ENCODE data around the gene RELN.
A peak's percentile ranks its signal among the peaks of the same experiment; 100 is the strongest.

The RELN gene

DNA sequence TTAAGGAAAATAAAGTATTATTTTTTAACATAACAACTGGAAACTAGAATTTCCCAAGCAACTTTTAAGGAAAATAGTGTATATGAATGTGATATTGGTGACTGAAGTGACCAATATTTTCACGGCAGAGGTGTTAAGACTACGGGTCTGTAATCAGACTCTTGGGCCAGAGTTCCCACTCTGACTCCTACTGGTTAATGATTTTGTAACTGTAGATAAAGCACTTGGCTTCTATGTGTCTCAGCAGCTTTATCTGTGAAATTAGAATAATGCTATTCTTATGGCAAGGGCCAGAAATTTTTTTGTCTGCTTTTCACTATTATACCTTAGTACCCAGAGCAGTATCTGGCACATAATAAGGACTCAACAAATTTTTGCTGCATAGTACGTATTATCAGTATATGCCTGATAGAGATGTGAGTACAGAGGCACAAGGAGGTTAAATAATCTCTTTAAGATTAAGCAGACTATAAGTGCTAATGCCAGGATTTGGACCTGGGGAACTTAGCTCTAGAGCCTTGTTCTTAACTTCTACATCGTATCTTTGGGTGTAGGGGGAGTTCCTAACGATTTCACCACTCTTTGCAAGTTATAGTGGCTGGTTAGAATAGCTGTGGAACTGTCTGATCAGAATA lies 357.3 kb downstream of the RELN start:
- Histone ChIP-seq H3K27ac (ENCODE audit: insufficient read depth in 1 of 2, low read depth in 1 of 2, low read length in 2 of 2, poor library complexity in 1 of 2, severe bottlenecking in 2 of 2) (no peak overlapping the region), H3K27me3 (replicated peaks in 2 of 5; ENCODE audit: control insufficient read depth in 4 of 5, insufficient read depth in 5 of 5, low read length in 4 of 5) (peaks cover 0 to 4% (median 0%) of the 10 kb centered on the region in 5 experiments), H3K9me3 (ENCODE audit: control extremely low read depth in 1 of 5, control insufficient read depth in 4 of 5, insufficient read depth in 2 of 5, low read depth in 1 of 5, low read length in 4 of 5) (no peaks in the 10 kb centered on the region), H3K4me1 (ENCODE audit: control extremely low read depth in 1 of 4, control insufficient read depth in 4 of 4, insufficient read depth in 4 of 4, low read length in 3 of 4) (no peaks in the 10 kb centered on the region), H3K4me3 (ENCODE audit: control insufficient read depth in 1 of 7, extremely low read depth in 1 of 7, insufficient read depth in 4 of 7, low read depth in 2 of 7, low read length in 6 of 7) (no peak overlapping the region), H3K36me3 (ENCODE audit: control insufficient read depth in 4 of 4, insufficient read depth in 4 of 4, low read length in 3 of 4) (no peaks in the 10 kb centered on the region)
- ChIA-PET POLR2A (no interaction called here), CTCF (no interaction called here)
- 86% methylated on average over 3 of the region's 5 CpGs for WGBS (ENCODE audit: insufficient coverage)
- no peak for DNase-seq

DNA sequence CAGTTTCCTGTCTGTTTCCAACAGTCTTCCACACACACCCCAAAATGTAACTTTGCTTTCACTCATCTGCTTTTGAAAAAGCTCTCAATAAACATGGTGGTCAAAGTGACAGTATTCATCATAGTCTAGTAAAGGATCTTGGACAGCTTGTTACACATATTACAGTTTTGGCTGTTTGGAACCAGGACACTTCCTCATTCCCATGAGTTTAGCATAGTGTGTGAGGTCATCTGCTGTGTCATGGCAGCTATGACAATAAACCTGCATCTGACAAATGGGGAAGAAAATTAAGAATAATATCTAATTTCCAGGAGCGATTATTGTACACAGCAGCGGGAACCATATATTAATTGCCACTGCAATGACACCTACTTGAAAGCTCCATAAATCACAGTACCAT lies 359.1 kb downstream of the RELN start:
- H3K36me3 ChIP-seq (ENCODE audit: control insufficient read depth in 4 of 4, insufficient read depth in 4 of 4, low read length in 3 of 4), result no peaks in the 10 kb centered on the region
- H3K9me3 ChIP-seq (ENCODE audit: control extremely low read depth in 1 of 5, control insufficient read depth in 4 of 5, insufficient read depth in 2 of 5, low read depth in 1 of 5, low read length in 4 of 5), result no peaks in the 10 kb centered on the region
- H3K27ac ChIP-seq (ENCODE audit: insufficient read depth in 1 of 2, low read depth in 1 of 2, low read length in 2 of 2, poor library complexity in 1 of 2, severe bottlenecking in 2 of 2), result no peak overlapping the region
- DNase-seq, result peak in 2 of 3 donors; percentile 6 to 27
- ChIA-PET POLR2A (no interaction called here), CTCF (no interaction called here)
- WGBS (ENCODE audit: insufficient coverage), result no CpG with 5 or more reads among the region's 2 CpGs
- H3K4me1 ChIP-seq (ENCODE audit: control extremely low read depth in 1 of 4, control insufficient read depth in 4 of 4, insufficient read depth in 4 of 4, low read length in 3 of 4), result no peaks in the 10 kb centered on the region
- H3K27me3 ChIP-seq (replicated peaks in 2 of 5; ENCODE audit: control insufficient read depth in 4 of 5, insufficient read depth in 5 of 5, low read length in 4 of 5), result peaks cover 0 to 4% (median 0%) of the 10 kb centered on the region in 5 experiments
- H3K4me3 ChIP-seq (ENCODE audit: control insufficient read depth in 1 of 7, extremely low read depth in 1 of 7, insufficient read depth in 4 of 7, low read depth in 2 of 7, low read length in 6 of 7), result no peak overlapping the region

DNA sequence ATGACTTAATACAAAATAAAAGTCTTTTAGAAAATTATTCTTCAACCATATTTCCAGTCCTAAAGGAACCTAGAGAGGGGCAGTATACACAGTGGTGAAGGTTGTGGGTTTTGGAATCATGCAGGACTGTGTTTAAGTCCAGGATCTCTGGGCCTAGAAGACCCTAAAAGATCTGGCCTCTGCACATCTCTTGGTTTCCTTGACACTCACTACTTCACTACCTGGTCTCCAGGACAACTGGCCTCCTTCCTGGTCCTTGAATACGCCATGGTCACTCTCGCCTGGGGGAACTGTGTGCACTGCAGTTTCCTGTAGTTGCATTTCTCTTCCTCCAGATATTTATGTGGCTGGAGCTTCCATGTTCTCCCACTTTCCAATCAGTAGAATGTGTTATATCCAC lies 360.7 kb downstream of the RELN start:
- Histone ChIP-seq H3K4me3 (ENCODE audit: control insufficient read depth in 1 of 7, extremely low read depth in 1 of 7, insufficient read depth in 4 of 7, low read depth in 2 of 7, low read length in 6 of 7) (no peak overlapping the region), H3K27ac (ENCODE audit: insufficient read depth in 1 of 2, low read depth in 1 of 2, low read length in 2 of 2, poor library complexity in 1 of 2, severe bottlenecking in 2 of 2) (no peak overlapping the region), H3K27me3 (replicated peaks in 2 of 5; ENCODE audit: control insufficient read depth in 4 of 5, insufficient read depth in 5 of 5, low read length in 4 of 5) (peaks cover 0 to 4% (median 0%) of the 10 kb centered on the region in 5 experiments), H3K36me3 (ENCODE audit: control insufficient read depth in 4 of 4, insufficient read depth in 4 of 4, low read length in 3 of 4) (no peaks in the 10 kb centered on the region), H3K4me1 (ENCODE audit: control extremely low read depth in 1 of 4, control insufficient read depth in 4 of 4, insufficient read depth in 4 of 4, low read length in 3 of 4) (no peaks in the 10 kb centered on the region), H3K9me3 (ENCODE audit: control extremely low read depth in 1 of 5, control insufficient read depth in 4 of 5, insufficient read depth in 2 of 5, low read depth in 1 of 5, low read length in 4 of 5) (no peaks in the 10 kb centered on the region)
- POLR2A ChIA-PET, result no interaction called here
- WGBS (ENCODE audit: insufficient coverage), result no CpG with 5 or more reads among the region's 2 CpGs
- DNase-seq, result no peak
- CTCF ChIA-PET, result no interaction called here

DNA sequence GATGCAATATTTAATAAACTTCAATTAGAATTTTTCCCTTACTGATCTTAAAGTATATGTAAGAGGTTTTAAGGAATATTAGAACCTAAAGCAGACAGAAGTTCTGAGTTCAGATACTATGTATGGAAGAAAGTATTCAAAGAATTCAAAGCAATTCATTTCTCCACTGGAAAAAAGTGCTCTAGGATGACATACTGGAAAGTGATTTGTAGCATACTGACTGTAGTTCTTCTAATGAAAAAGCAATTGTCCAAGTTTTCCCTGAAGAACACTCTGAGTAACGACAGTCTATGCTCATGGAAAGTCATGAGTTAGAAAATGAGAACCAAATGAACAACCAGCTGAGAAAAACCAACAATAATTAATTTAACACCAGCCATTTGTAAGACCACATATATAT lies 362.7 kb downstream of the RELN start:
- Histone ChIP-seq H3K27me3 (replicated peaks in 2 of 5; ENCODE audit: control insufficient read depth in 4 of 5, insufficient read depth in 5 of 5, low read length in 4 of 5) (no peaks in the 10 kb centered on the region), H3K27ac (ENCODE audit: insufficient read depth in 1 of 2, low read depth in 1 of 2, low read length in 2 of 2, poor library complexity in 1 of 2, severe bottlenecking in 2 of 2) (no peak overlapping the region), H3K9me3 (ENCODE audit: control extremely low read depth in 1 of 5, control insufficient read depth in 4 of 5, insufficient read depth in 2 of 5, low read depth in 1 of 5, low read length in 4 of 5) (no peaks in the 10 kb centered on the region), H3K36me3 (ENCODE audit: control insufficient read depth in 4 of 4, insufficient read depth in 4 of 4, low read length in 3 of 4) (no peaks in the 10 kb centered on the region), H3K4me1 (ENCODE audit: control extremely low read depth in 1 of 4, control insufficient read depth in 4 of 4, insufficient read depth in 4 of 4, low read length in 3 of 4) (no peaks in the 10 kb centered on the region), H3K4me3 (ENCODE audit: control insufficient read depth in 1 of 7, extremely low read depth in 1 of 7, insufficient read depth in 4 of 7, low read depth in 2 of 7, low read length in 6 of 7) (no peak overlapping the region)
- ChIA-PET CTCF (no interaction called here), POLR2A (no interaction called here)
- no peak for DNase-seq
- WGBS (ENCODE audit: insufficient coverage), result no CpG with 5 or more reads among the region's 1 CpG

DNA sequence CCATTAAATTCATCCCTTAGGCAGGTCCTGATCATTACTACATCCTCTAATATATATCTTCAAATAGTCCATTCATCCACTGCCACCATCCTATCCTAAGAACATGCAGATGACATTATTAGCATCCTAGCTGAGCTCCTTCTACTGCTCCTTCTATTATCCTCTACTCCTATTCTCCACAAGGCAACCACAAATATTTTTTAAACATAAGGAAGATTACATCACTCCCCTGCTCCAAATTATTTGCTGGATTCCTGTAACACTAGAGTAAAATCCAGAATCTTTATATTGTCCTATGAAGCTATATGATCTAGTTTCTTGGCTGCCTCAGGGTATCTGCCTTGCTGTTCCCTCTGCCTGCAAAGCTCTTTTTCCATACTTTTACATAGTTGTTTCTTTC lies 367.2 kb downstream of the RELN start:
- Histone ChIP-seq H3K27me3 (replicated peaks in 2 of 5; ENCODE audit: control insufficient read depth in 4 of 5, insufficient read depth in 5 of 5, low read length in 4 of 5) (no peaks in the 10 kb centered on the region), H3K9me3 (ENCODE audit: control extremely low read depth in 1 of 5, control insufficient read depth in 4 of 5, insufficient read depth in 2 of 5, low read depth in 1 of 5, low read length in 4 of 5) (no peaks in the 10 kb centered on the region), H3K4me3 (ENCODE audit: control insufficient read depth in 1 of 7, extremely low read depth in 1 of 7, insufficient read depth in 4 of 7, low read depth in 2 of 7, low read length in 6 of 7) (no peak overlapping the region), H3K36me3 (ENCODE audit: control insufficient read depth in 4 of 4, insufficient read depth in 4 of 4, low read length in 3 of 4) (no peaks in the 10 kb centered on the region), H3K4me1 (ENCODE audit: control extremely low read depth in 1 of 4, control insufficient read depth in 4 of 4, insufficient read depth in 4 of 4, low read length in 3 of 4) (no peaks in the 10 kb centered on the region), H3K27ac (ENCODE audit: insufficient read depth in 1 of 2, low read depth in 1 of 2, low read length in 2 of 2, poor library complexity in 1 of 2, severe bottlenecking in 2 of 2) (no peak overlapping the region)
- CTCF ChIA-PET, result interaction anchor here (1.1 kb wide), 1 partner anchor 47 kb away, joined by 3 read pairs; no protein-coding TSS in a partner anchor
- no peak for DNase-seq
- POLR2A ChIA-PET, result no interaction called here

DNA sequence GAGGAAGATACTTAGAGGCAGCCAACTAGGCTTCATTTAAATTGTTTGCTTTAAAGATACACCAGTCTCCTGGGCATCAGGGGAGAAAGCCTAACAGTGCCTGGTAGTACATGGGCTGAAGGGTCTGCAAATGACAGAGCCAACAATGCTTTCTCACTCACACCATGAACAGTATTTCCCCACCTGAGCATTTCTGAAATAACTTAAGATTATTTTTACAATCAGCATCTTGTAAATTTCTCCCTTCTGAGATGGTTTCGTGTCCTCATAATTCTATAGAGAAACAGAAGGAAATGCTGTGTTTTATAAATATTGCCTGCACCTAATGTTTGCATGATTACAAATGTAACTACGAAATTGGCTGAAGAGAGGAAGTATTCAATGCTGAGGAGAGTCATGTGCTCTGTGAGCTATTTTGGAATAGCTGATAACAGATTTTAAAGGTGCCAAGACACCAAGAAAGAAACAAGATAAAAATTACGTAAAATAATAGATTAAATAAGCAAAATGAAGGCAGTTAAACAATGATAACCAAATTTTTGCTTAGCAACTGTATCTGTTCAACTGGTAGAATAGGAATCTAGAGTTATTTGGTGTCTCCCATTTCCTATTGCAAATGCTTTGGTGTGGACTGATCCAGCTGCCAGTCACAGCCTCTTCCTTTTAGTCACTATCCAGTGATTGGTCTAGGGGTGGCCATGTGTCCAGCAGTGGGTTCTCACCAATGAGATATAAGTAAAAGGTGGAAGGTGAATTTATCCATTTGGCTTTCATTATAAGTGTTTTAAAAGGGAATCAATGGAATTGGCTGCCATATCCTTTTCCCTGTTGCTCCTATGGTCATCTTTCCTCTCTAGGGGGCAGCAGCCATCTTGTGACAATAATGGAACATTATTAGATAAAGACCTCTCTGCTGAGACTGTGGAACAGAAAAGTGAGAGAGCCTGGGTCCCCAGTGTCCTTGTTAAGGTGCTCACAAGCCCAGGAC lies 375.5 kb downstream of the RELN start:
- 0% methylated on average over 1 of the region's 3 CpGs for WGBS (ENCODE audit: insufficient coverage)
- ChIA-PET CTCF (no interaction called here), POLR2A (no interaction called here)
- H3K4me3 ChIP-seq (ENCODE audit: control insufficient read depth in 1 of 7, extremely low read depth in 1 of 7, insufficient read depth in 4 of 7, low read depth in 2 of 7, low read length in 6 of 7), result no peak overlapping the region
- DNase-seq, result no peak
- no peaks in the 10 kb centered on the region for H3K4me1 ChIP-seq (ENCODE audit: control extremely low read depth in 1 of 4, control insufficient read depth in 4 of 4, insufficient read depth in 4 of 4, low read length in 3 of 4)
- no peaks in the 10 kb centered on the region for H3K9me3 ChIP-seq (ENCODE audit: control extremely low read depth in 1 of 5, control insufficient read depth in 4 of 5, insufficient read depth in 2 of 5, low read depth in 1 of 5, low read length in 4 of 5)
- H3K27me3 ChIP-seq (replicated peaks in 2 of 5; ENCODE audit: control insufficient read depth in 4 of 5, insufficient read depth in 5 of 5, low read length in 4 of 5), result peaks cover 0 to 2% (median 0%) of the 10 kb centered on the region in 5 experiments
- H3K27ac ChIP-seq (ENCODE audit: insufficient read depth in 1 of 2, low read depth in 1 of 2, low read length in 2 of 2, poor library complexity in 1 of 2, severe bottlenecking in 2 of 2), result no peak overlapping the region
- no peaks in the 10 kb centered on the region for H3K36me3 ChIP-seq (ENCODE audit: control insufficient read depth in 4 of 4, insufficient read depth in 4 of 4, low read length in 3 of 4)

DNA sequence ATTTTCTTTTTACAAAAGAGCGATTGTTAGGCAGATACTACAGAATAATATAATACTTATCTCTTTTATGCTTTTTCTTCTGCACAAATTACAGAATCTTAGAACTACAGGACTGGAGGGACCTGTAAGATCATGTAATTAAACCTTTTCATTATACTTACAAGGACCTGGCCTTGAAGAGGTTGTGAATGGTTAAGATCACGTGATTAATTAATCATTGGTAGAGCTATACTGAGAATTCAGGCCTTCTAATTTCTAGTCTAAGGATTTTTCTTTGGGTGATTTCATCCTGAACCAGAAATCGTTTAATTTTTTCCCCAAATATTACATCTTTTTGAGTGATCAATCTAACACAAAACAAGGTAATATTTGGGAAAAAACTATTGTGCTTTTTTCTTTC lies 379.7 kb downstream of the RELN start:
- Histone ChIP-seq H3K4me3 (ENCODE audit: control insufficient read depth in 1 of 7, extremely low read depth in 1 of 7, insufficient read depth in 4 of 7, low read depth in 2 of 7, low read length in 6 of 7) (no peak overlapping the region), H3K36me3 (ENCODE audit: control insufficient read depth in 4 of 4, insufficient read depth in 4 of 4, low read length in 3 of 4) (no peaks in the 10 kb centered on the region), H3K27me3 (replicated peaks in 2 of 5; ENCODE audit: control insufficient read depth in 4 of 5, insufficient read depth in 5 of 5, low read length in 4 of 5) (no peaks in the 10 kb centered on the region), H3K27ac (ENCODE audit: insufficient read depth in 1 of 2, low read depth in 1 of 2, low read length in 2 of 2, poor library complexity in 1 of 2, severe bottlenecking in 2 of 2) (no peak overlapping the region), H3K4me1 (ENCODE audit: control extremely low read depth in 1 of 4, control insufficient read depth in 4 of 4, insufficient read depth in 4 of 4, low read length in 3 of 4) (no peaks in the 10 kb centered on the region), H3K9me3 (ENCODE audit: control extremely low read depth in 1 of 5, control insufficient read depth in 4 of 5, insufficient read depth in 2 of 5, low read depth in 1 of 5, low read length in 4 of 5) (no peaks in the 10 kb centered on the region)
- DNase-seq, result no peak
- ChIA-PET POLR2A (no interaction called here), CTCF (interaction anchor here (1.0 kb wide), 1 partner anchor 20 kb away, joined by 3 read pairs; no protein-coding TSS in a partner anchor)
- no CpG with 5 or more reads among the region's 3 CpGs for WGBS (ENCODE audit: insufficient coverage)
